Osteoblast (primary cell): Measurements from ENCODE around the gene CPT1B. TPM values are rescaled to one million over a fixed set of nuclear protein-coding genes. Genes with fewer than 3 reads are reported as not detected.

Source experiments
- DNase-seq: peaks from one replicate; pipeline ENCODE4 v3.0.0; 2011; ENCODE audit warnings: low spot score, mixed read lengths; ENCODE audit not compliant: insufficient read length; ENCODE audit errors: missing footprints
- H2AFZ ChIP-seq: 2 replicates; pipeline ENCODE4 v1.6.0; 2011; ENCODE audit warnings: mild to moderate bottlenecking, low read length
- H3K27ac ChIP-seq: 2 replicates; pipeline ENCODE4 v1.5.1; 2011; ENCODE audit warnings: mild to moderate bottlenecking, low read depth, low read length, moderate library complexity
- H3K27me3 ChIP-seq: 2 replicates; pipeline ENCODE4 v1.6.0; 2012; ENCODE audit warnings: mild to moderate bottlenecking, control low read depth, inconsistent platforms, low read length, moderate library complexity; ENCODE audit not compliant: insufficient read depth
- H3K36me3 ChIP-seq: 2 replicates; pipeline ENCODE4 v1.5.1; 2011; ENCODE audit warnings: mild to moderate bottlenecking, low read length, control low read depth, moderate library complexity; ENCODE audit not compliant: insufficient read depth
- H3K4me1 ChIP-seq: 2 replicates; pipeline ENCODE4 v1.5.1; 2011; ENCODE audit warnings: mild to moderate bottlenecking, low read length, control low read depth, moderate library complexity; ENCODE audit not compliant: insufficient read depth
- H3K4me2 ChIP-seq: 2 replicates; pipeline ENCODE4 v1.6.0; 2011; ENCODE audit warnings: mild to moderate bottlenecking, low read length; ENCODE audit not compliant: insufficient read depth
- H3K4me3 ChIP-seq: fragments of 200-600 bp; sonication (generic); 3 replicates; pipeline ENCODE4 v1.5.1; 2012; ENCODE audit warnings: mild to moderate bottlenecking, low read length, inconsistent platforms; ENCODE audit not compliant: insufficient read depth
- H3K79me2 ChIP-seq: 2 replicates; pipeline ENCODE4 v1.6.0; 2012; ENCODE audit warnings: mild to moderate bottlenecking, low read length, control low read depth, inconsistent platforms; ENCODE audit not compliant: insufficient read depth
- H3K9me3 ChIP-seq: 2 replicates; pipeline ENCODE4 v1.5.1; 2011; ENCODE audit warnings: low read depth, low read length, control low read depth
- H4K20me1 ChIP-seq: 2 replicates; pipeline ENCODE4 v1.6.0; 2012; ENCODE audit warnings: mild to moderate bottlenecking, low read length, control low read depth; ENCODE audit not compliant: insufficient read depth
- total RNA-seq: library from RNA; depleted of rRNA; stranded (reverse); fragments of >200 nt; gene quantifications from 2 replicates; pipeline ENCODE4 v1.2.3, GENCODE V29; 2012
- TF ChIP-seq, protein P1 (sequence below): IDR thresholded peaks from 2 replicates; pipeline ENCODE4 v1.5.1; 2011; ENCODE audit warnings: mild to moderate bottlenecking, low read depth, low read length, moderate library complexity; ENCODE audit errors: extremely low read depth

CPT1B gene
- total RNA-seq, 1 donor = 1.8 TPM

DNA sequence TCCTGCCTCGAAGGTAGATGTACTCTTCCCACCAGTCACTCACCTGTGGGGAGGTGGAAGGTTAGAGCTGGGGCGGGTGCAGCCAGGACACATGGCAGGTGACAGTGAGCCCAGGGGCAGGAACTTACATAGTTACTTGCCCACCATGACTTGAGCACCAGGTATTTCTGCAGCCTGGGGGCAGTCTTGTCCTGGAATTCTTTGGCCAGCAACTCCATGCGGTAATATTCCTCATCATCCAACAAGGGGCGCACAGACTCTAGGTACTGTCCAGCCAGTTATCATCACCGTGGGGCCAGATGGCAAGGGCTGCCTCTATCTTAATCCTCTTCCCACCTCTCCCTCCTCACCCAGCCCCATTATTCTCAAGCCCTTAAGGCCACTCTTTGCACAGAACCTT lies 2.2 kb downstream of the CPT1B start:
- H2AFZ ChIP-seq = no peak overlapping the region
- TF ChIP-seq, protein P1, sequence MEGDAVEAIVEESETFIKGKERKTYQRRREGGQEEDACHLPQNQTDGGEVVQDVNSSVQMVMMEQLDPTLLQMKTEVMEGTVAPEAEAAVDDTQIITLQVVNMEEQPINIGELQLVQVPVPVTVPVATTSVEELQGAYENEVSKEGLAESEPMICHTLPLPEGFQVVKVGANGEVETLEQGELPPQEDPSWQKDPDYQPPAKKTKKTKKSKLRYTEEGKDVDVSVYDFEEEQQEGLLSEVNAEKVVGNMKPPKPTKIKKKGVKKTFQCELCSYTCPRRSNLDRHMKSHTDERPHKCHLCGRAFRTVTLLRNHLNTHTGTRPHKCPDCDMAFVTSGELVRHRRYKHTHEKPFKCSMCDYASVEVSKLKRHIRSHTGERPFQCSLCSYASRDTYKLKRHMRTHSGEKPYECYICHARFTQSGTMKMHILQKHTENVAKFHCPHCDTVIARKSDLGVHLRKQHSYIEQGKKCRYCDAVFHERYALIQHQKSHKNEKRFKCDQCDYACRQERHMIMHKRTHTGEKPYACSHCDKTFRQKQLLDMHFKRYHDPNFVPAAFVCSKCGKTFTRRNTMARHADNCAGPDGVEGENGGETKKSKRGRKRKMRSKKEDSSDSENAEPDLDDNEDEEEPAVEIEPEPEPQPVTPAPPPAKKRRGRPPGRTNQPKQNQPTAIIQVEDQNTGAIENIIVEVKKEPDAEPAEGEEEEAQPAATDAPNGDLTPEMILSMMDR = peak; percentile 41
- H3K4me1 ChIP-seq = peaks cover 11% of the 10 kb centered on the region
- no peaks in the 10 kb centered on the region for H3K79me2 ChIP-seq
- DNase-seq = peak; percentile 90
- no peaks in the 10 kb centered on the region for H4K20me1 ChIP-seq
- no peak overlapping the region for H3K27ac ChIP-seq
- H3K27me3 ChIP-seq = no peaks in the 10 kb centered on the region
- no peak overlapping the region for H3K4me3 ChIP-seq
- no peak overlapping the region for H3K4me2 ChIP-seq
- H3K9me3 ChIP-seq = no peaks in the 10 kb centered on the region
- peaks cover 7% of the 10 kb centered on the region for H3K36me3 ChIP-seq

DNA sequence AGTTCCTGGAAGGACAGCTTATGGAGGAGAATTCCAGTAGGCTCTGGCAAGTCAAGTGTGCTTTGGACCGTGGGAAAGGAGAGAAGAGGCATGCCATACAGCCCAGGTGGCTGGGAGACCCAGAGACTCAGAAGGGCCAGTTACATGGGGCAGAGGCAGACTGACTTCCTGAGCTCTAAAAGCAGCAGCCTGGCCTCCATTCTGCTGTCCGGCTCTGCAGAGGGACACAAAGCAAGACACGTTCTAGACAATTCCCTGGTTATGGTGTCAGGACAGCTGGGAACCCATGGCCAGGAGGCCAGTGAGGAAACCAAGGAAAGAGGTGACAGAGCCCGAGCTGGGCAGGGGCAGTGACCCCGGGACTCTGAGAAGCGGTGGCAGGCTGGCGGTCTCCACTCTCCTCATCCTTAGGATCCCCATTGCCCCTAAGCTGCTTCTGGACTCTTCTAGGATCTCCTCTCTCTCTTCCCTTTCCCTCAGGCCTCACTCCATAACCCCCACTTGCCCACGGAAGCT lies 2.7 kb downstream of the CPT1B start:
- Histone ChIP-seq H3K9me3 (no peaks in the 10 kb centered on the region), H3K4me2 (no peak overlapping the region), H3K4me1 (peaks cover 11% of the 10 kb centered on the region), H2AFZ (no peak overlapping the region), H4K20me1 (no peaks in the 10 kb centered on the region), H3K36me3 (peaks cover 7% of the 10 kb centered on the region), H3K79me2 (no peaks in the 10 kb centered on the region), H3K27ac (no peak overlapping the region), H3K4me3 (no peak overlapping the region), H3K27me3 (no peaks in the 10 kb centered on the region)
- TF ChIP-seq, protein P1 = no peak
- peak; percentile 80 for DNase-seq

DNA sequence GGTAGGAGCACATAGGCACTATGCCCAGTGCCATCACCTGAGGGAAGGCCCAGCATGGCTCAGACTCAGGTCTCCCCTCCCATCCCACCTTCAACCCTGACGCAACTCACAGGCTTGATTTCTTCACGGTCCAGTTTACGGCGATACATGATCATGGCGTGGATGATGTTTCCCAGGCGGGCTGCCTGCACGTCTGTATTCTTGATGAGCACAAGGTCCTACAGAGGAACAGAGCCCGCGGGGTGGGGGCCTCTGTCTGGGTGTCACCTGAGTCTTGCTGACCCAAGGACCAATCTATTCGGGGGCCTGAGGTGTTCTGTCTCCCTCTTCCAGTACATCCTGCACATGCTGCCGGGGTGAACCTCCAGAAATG lies 3.9 kb downstream of the CPT1B start:
- H3K27me3 ChIP-seq = no peaks in the 10 kb centered on the region
- TF ChIP-seq, protein P1 = no peak
- H4K20me1 ChIP-seq = no peaks in the 10 kb centered on the region
- peak; percentile 78 for DNase-seq
- H3K4me1 ChIP-seq = peaks cover 11% of the 10 kb centered on the region
- H3K36me3 ChIP-seq = no peaks in the 10 kb centered on the region
- H3K27ac ChIP-seq = no peak overlapping the region
- H3K79me2 ChIP-seq = no peaks in the 10 kb centered on the region
- no peak overlapping the region for H3K4me3 ChIP-seq
- no peak overlapping the region for H3K4me2 ChIP-seq
- H3K9me3 ChIP-seq = no peaks in the 10 kb centered on the region
- H2AFZ ChIP-seq = no peak overlapping the region

DNA sequence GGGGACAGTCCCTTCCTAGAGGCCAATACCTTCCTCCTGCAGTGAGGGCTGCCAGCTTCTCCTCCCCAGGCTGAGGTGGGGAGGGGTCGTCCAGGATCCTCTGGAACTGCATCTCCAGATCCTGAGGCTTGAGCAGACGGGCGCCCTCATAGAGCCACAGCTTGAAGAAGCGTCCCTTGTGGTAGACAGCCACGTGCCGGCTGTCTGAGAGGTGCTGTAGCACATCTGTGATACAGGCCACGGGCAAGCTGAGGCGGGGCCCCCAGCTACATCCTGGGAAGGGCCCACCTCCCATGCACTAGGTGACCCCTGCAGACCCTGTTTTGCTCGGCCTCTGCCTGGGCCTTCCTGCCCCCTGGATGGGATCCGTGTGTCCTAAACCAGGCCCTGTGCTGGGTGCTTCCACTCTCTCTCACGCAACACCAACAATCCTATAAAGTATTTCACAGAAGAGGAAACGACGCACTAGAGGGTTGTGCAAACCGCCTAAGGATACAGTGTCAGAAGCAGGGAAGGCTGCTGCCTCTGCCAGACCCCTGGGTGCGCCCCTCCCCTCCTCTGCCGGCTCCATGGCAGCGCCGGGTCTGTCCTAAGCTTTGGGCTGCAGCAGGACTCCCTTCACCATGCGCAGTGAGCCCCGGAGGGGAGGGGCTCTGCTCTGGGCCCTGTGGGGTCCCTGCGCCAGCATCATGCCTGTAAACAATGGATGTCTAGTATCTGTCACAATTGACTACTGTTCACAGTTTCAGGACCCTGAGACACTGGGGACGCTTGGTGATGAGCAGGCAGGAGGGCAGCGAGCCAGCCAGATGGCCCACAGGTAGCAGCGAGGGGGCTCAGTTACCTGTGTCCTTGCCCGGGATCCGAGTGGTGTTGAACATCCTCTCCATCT lies 4.5 kb downstream of the CPT1B start:
- no peak overlapping the region for H3K4me3 ChIP-seq
- no peaks in the 10 kb centered on the region for H3K9me3 ChIP-seq
- H3K27me3 ChIP-seq = no peaks in the 10 kb centered on the region
- no peaks in the 10 kb centered on the region for H4K20me1 ChIP-seq
- DNase-seq = peak; percentile 74
- H3K79me2 ChIP-seq = no peaks in the 10 kb centered on the region
- TF ChIP-seq, protein P1 = no peak
- no peak overlapping the region for H2AFZ ChIP-seq
- H3K36me3 ChIP-seq = no peaks in the 10 kb centered on the region
- H3K4me1 ChIP-seq = peaks cover 8% of the 10 kb centered on the region
- H3K27ac ChIP-seq = no peak overlapping the region
- no peak overlapping the region for H3K4me2 ChIP-seq
